Measurements from ENCODE around the gene DGKH. TPM values are rescaled to one million over a fixed set of nuclear protein-coding genes. Genes with fewer than 3 reads are reported as not detected.
"Not testable (repeated sequence)": the region's sequence is repeated elsewhere in the genome, so short reads cannot be mapped to it uniquely, and the experiment has no call there.

DGKH gene
- total RNA-seq, 6 donors from 2014 or later, result 9.6 to 33.2 (median 17.4) TPM

- Histone ChIP-seq H3K4me3 (no peak overlapping the region), H3K27ac (no peak overlapping the region), H3K4me1 (peaks cover 0 to 4% (median 0%) of the 10 kb centered on the region in 4 donors), H3K36me3 (peaks cover 0 to 66% (median 5%) of the 10 kb centered on the region in 4 donors), H3K9me3 (no peaks in the 10 kb centered on the region), H3K27me3 (no peaks in the 10 kb centered on the region)
- DNase-seq, result no peak
- 93 to 100% methylated on average over 2 of the region's 2 CpGs for WGBS, 2 donors
- TF ChIP-seq CTCF (IDR thresholded peaks at IDR 0.05) (no peak), POLR2AphosphoS5 (IDR thresholded peaks at IDR 0.05) (no peak), POLR2A (IDR thresholded peaks at IDR 0.05) (no peak), EP300 (IDR thresholded peaks at IDR 0.05) (no peak)
- ATAC-seq (ENCODE audit: low FRiP score in 2 of 2), result no peak
These were observed 176.6 kb downstream of the DGKH start for GRCh38 chr13:42225051-42225450.

GRCh38 chr13:42226759-42227158, 178.3 kb downstream of the DGKH start:
- H3K4me3 ChIP-seq, DNase-seq: not testable (repeated sequence)

GRCh38 chr13:42228527-42228926, 180.1 kb downstream of the DGKH start:
- DNase-seq, result no peak
- peaks cover 0 to 4% (median 0%) of the 10 kb centered on the region in 4 donors for H3K4me1 ChIP-seq
- no peaks in the 10 kb centered on the region for H3K27me3 ChIP-seq
- no peak for ATAC-seq (ENCODE audit: low FRiP score in 2 of 2)
- 90 to 97% methylated on average over 1 of the region's 1 CpG for WGBS, 2 donors
- peaks cover 0 to 51% (median 2%) of the 10 kb centered on the region in 4 donors for H3K36me3 ChIP-seq
- no peak overlapping the region for H3K4me3 ChIP-seq
- TF ChIP-seq CTCF (IDR thresholded peaks at IDR 0.05) (no peak), POLR2AphosphoS5 (IDR thresholded peaks at IDR 0.05) (no peak), POLR2A (IDR thresholded peaks at IDR 0.05) (no peak), EP300 (IDR thresholded peaks at IDR 0.05) (no peak)
- no peaks in the 10 kb centered on the region for H3K9me3 ChIP-seq
- no peak overlapping the region for H3K27ac ChIP-seq

More at GRCh38 chr13:42226759-42227158, 178.3 kb downstream of the DGKH start:
- not testable (repeated sequence) for H3K9me3 ChIP-seq; H3K27me3 ChIP-seq; H3K27ac ChIP-seq; ATAC-seq (ENCODE audit: low FRiP score in 2 of 2); H3K4me1 ChIP-seq
- peaks cover 0 to 59% (median 5%) of the 10 kb centered on the region in 4 donors for H3K36me3 ChIP-seq
- 85 to 93% methylated on average over 5 of the region's 5 CpGs for WGBS, 2 donors

- peaks cover 0 to 4% (median 0%) of the 10 kb centered on the region in 4 donors for H3K4me1 ChIP-seq
- 57 to 68% methylated on average over 3 of the region's 3 CpGs for WGBS, 2 donors
- no peak for TF ChIP-seq POLR2AphosphoS5 (IDR thresholded peaks at IDR 0.05)
- TF ChIP-seq EP300 (IDR thresholded peaks at IDR 0.05), result no peak
- TF ChIP-seq POLR2A (IDR thresholded peaks at IDR 0.05), result no peak
- TF ChIP-seq CTCF (IDR thresholded peaks at IDR 0.05), result no peak
- H3K27me3 ChIP-seq, result no peaks in the 10 kb centered on the region
- peaks cover 0 to 43% (median 0%) of the 10 kb centered on the region in 4 donors for H3K36me3 ChIP-seq
- H3K4me3 ChIP-seq, result no peak overlapping the region
- no peak for DNase-seq
- no peaks in the 10 kb centered on the region for H3K9me3 ChIP-seq
- H3K27ac ChIP-seq, result no peak overlapping the region
- ATAC-seq (ENCODE audit: low FRiP score in 2 of 2), result no peak
These were observed 180.8 kb downstream of the DGKH start for GRCh38 chr13:42229287-42229686.

GRCh38 chr13:42232671-42233070, 184.2 kb downstream of the DGKH start:
- Histone ChIP-seq H3K27me3 (no peaks in the 10 kb centered on the region), H3K9me3 (no peaks in the 10 kb centered on the region), H3K36me3 (peaks cover 0 to 26% (median 0%) of the 10 kb centered on the region in 4 donors), H3K4me3 (no peak overlapping the region), H3K27ac (no peak overlapping the region), H3K4me1 (peaks cover 0 to 4% (median 0%) of the 10 kb centered on the region in 4 donors)
- ATAC-seq (ENCODE audit: low FRiP score in 2 of 2) (no peak), DNase-seq (no peak)
- 96 to 100% methylated on average over 3 to 4 of the region's 4 CpGs for WGBS, 2 donors
- TF ChIP-seq POLR2AphosphoS5 (IDR thresholded peaks at IDR 0.05) (no peak), POLR2A (IDR thresholded peaks at IDR 0.05) (no peak), CTCF (IDR thresholded peaks at IDR 0.05) (no peak), EP300 (IDR thresholded peaks at IDR 0.05) (no peak)

All from upper lobe of left lung (tissue), 6 donors.